ENCODE results near the gene OSR1. TPM values are rescaled to one million over a fixed set of nuclear protein-coding genes. Genes with fewer than 3 reads are reported as not detected.

OSR1 gene
- total RNA-seq, 1 donor from 2014 or later, result 0.04 TPM

- TF ChIP-seq CTCF (IDR thresholded peaks at IDR 0.05; ENCODE audit: insufficient read depth, low read length, poor library complexity, severe bottlenecking), result no peak
- no peaks in the 10 kb centered on the region for H3K27me3 ChIP-seq (ENCODE audit: control insufficient read depth, insufficient read depth, low read length)
- no peak overlapping the region for H3K4me3 ChIP-seq (ENCODE audit: low read depth, low read length)
- DNase-seq (ENCODE audit: low read depth), result no peak
- H3K36me3 ChIP-seq (ENCODE audit: control insufficient read depth, insufficient read depth, low read length), result no peaks in the 10 kb centered on the region
These were observed 30.9 kb downstream of the OSR1 start for GRCh38 chr2:19327496-19327895.

GRCh38 chr2:19321946-19322345, 36.5 kb downstream of the OSR1 start:
- Histone ChIP-seq H3K27me3 (ENCODE audit: control insufficient read depth, insufficient read depth, low read length) (no peaks in the 10 kb centered on the region), H3K36me3 (ENCODE audit: control insufficient read depth, insufficient read depth, low read length) (no peaks in the 10 kb centered on the region), H3K4me3 (ENCODE audit: low read depth, low read length) (no peak overlapping the region)
- TF ChIP-seq CTCF (IDR thresholded peaks at IDR 0.05; ENCODE audit: insufficient read depth, low read length, poor library complexity, severe bottlenecking), result no peak
- DNase-seq (ENCODE audit: low read depth), result peak; percentile 19

- no peak for TF ChIP-seq CTCF (IDR thresholded peaks at IDR 0.05; ENCODE audit: insufficient read depth, low read length, poor library complexity, severe bottlenecking)
- no peak overlapping the region for H3K4me3 ChIP-seq (ENCODE audit: low read depth, low read length)
These were observed 37.6 kb downstream of the OSR1 start for GRCh38 chr2:19320813-19321212.

GRCh38 chr2:19319698-19320097, 38.7 kb downstream of the OSR1 start:
- no peak for DNase-seq (ENCODE audit: low read depth)
- H3K27me3 ChIP-seq (ENCODE audit: control insufficient read depth, insufficient read depth, low read length), result no peaks in the 10 kb centered on the region
- TF ChIP-seq CTCF (IDR thresholded peaks at IDR 0.05; ENCODE audit: insufficient read depth, low read length, poor library complexity, severe bottlenecking), result no peak
- no peak overlapping the region for H3K4me3 ChIP-seq (ENCODE audit: low read depth, low read length)
- H3K36me3 ChIP-seq (ENCODE audit: control insufficient read depth, insufficient read depth, low read length), result no peaks in the 10 kb centered on the region

More at GRCh38 chr2:19320813-19321212, 37.6 kb downstream of the OSR1 start:
- H3K27me3 ChIP-seq (ENCODE audit: control insufficient read depth, insufficient read depth, low read length), result no peaks in the 10 kb centered on the region
- H3K36me3 ChIP-seq (ENCODE audit: control insufficient read depth, insufficient read depth, low read length), result no peaks in the 10 kb centered on the region
- DNase-seq (ENCODE audit: low read depth), result no peak

- no peaks in the 10 kb centered on the region for H3K36me3 ChIP-seq (ENCODE audit: control insufficient read depth, insufficient read depth, low read length)
- H3K4me3 ChIP-seq (ENCODE audit: low read depth, low read length), result no peak overlapping the region
- no peak for TF ChIP-seq CTCF (IDR thresholded peaks at IDR 0.05; ENCODE audit: insufficient read depth, low read length, poor library complexity, severe bottlenecking)
- no peaks in the 10 kb centered on the region for H3K27me3 ChIP-seq (ENCODE audit: control insufficient read depth, insufficient read depth, low read length)
- no peak for DNase-seq (ENCODE audit: low read depth)
These were observed 39.4 kb downstream of the OSR1 start for GRCh38 chr2:19319064-19319463.

- TF ChIP-seq CTCF (IDR thresholded peaks at IDR 0.05; ENCODE audit: insufficient read depth, low read length, poor library complexity, severe bottlenecking), result no peak
- H3K27me3 ChIP-seq (ENCODE audit: control insufficient read depth, insufficient read depth, low read length), result no peaks in the 10 kb centered on the region
- DNase-seq (ENCODE audit: low read depth), result no peak
- no peaks in the 10 kb centered on the region for H3K36me3 ChIP-seq (ENCODE audit: control insufficient read depth, insufficient read depth, low read length)
- no peak overlapping the region for H3K4me3 ChIP-seq (ENCODE audit: low read depth, low read length)
These were observed 44.9 kb downstream of the OSR1 start for GRCh38 chr2:19313553-19313952.
